H1 (cell line): Measurements from ENCODE around the gene OR5H1. TPM values are rescaled to one million over a fixed set of nuclear protein-coding genes. Genes with fewer than 3 reads are reported as not detected.

Source experiments
- CTCF ChIA-PET: fragments of 300-600 bp; sonication (Branson Sonifier 250); formaldehyde crosslinking; loops from one replicate; lab custom pipeline; 2021; ENCODE audit not compliant: partially characterized antibody; lab: Charles Lee
- POLR2A ChIA-PET: fragments of 300-600 bp; sonication (Branson Sonifier 250); formaldehyde crosslinking; loops from one replicate; lab custom pipeline; 2021; ENCODE audit warnings: inconsistent platforms; ENCODE audit not compliant: partially characterized antibody; lab: Charles Lee
- DNase-seq, 2 experiments: peaks; one replicate each; pipeline versions ENCODE4 v3.0.0 to v3.0.0-alpha.2; 2010 to 2022; ENCODE audit warnings: low spot score in 2 of 2, low read depth in 1 of 2, mixed read lengths in 1 of 2
- FAIRE-seq: peaks from 2 replicates; lab custom pipeline; 2011; peaks lifted over from hg19 to GRCh38; lab: Jason Lieb, UNC
- H2AFZ ChIP-seq: 2 replicates; pipeline ENCODE4 v1.8.1; 2012; ENCODE audit warnings: low read length, inconsistent platforms
- H2AK5ac ChIP-seq: 2 replicates; pipeline ENCODE4 v1.6.1; 2013; ENCODE audit warnings: low read depth, low read length
- H2BK120ac ChIP-seq: replicated peaks from 2 replicates; pipeline ENCODE3; 2013; ENCODE audit warnings: low read depth, low read length, inconsistent platforms
- H2BK12ac ChIP-seq: 2 replicates; pipeline ENCODE4 v1.6.1; 2013; ENCODE audit warnings: low read depth, low read length
- H2BK15ac ChIP-seq: 2 replicates; pipeline ENCODE4 v1.6.1; 2013; ENCODE audit warnings: low read length
- H2BK20ac ChIP-seq: 2 replicates; pipeline ENCODE4 v1.6.1; 2013; ENCODE audit warnings: low read length
- H2BK5ac ChIP-seq: 2 replicates; pipeline ENCODE4 v1.6.1; 2013; ENCODE audit warnings: low read depth, low read length
- H3K14ac ChIP-seq: 2 replicates; pipeline ENCODE4 v1.6.1; 2013; ENCODE audit warnings: inconsistent platforms; ENCODE audit not compliant: insufficient read length
- H3K18ac ChIP-seq: 2 replicates; pipeline ENCODE4 v1.6.1; 2013; ENCODE audit warnings: low read length; ENCODE audit errors: extremely low read depth
- H3K23ac ChIP-seq: 2 replicates; pipeline ENCODE4 v1.6.1; 2013; ENCODE audit warnings: inconsistent platforms; ENCODE audit not compliant: insufficient read length
- H3K23me2 ChIP-seq: 2 replicates; pipeline ENCODE4 v1.6.1; 2013; ENCODE audit warnings: low read depth, low read length
- H3K27ac ChIP-seq: 2 replicates; pipeline ENCODE4 v1.6.1; 2011; ENCODE audit warnings: low read depth, low read length, inconsistent platforms
- H3K27me3 ChIP-seq, 4 experiments: replicated peaks in 1 of 4; 1 replicate in 1 of 4; 2 replicates in 3 of 4; pipeline versions ENCODE4 v1.6.1 to v1.8.1; 2011 to 2013; ENCODE audit warnings: low read length in 3 of 4, mild to moderate bottlenecking in 3 of 4, inconsistent platforms in 2 of 4, mixed read lengths in 2 of 4, moderate library complexity in 1 of 4; ENCODE audit not compliant: control insufficient read depth in 3 of 4, insufficient read depth in 3 of 4; ENCODE audit errors: extremely low read depth in 1 of 4
- H3K36me3 ChIP-seq, 4 experiments: 2 replicates each; pipeline versions ENCODE4 v1.6.1 to v1.8.1; 2011 to 2013; ENCODE audit warnings: mild to moderate bottlenecking in 4 of 4, low read length in 3 of 4, moderate library complexity in 2 of 4, control low read depth in 1 of 4, inconsistent platforms in 1 of 4; ENCODE audit not compliant: insufficient read depth in 4 of 4, control insufficient read depth in 2 of 4
- H3K4ac ChIP-seq: replicated peaks from 2 replicates; pipeline ENCODE3; 2013; ENCODE audit warnings: low read length, low read depth, mixed read lengths, inconsistent platforms; ENCODE audit not compliant: insufficient read length
- H3K4me1 ChIP-seq, 4 experiments: replicated peaks in 1 of 4; 1 replicate in 1 of 4; 2 replicates in 3 of 4; pipeline versions ENCODE4 v1.6.1 to v1.8.1; 2011 to 2013; ENCODE audit warnings: low read length in 3 of 4, inconsistent platforms in 2 of 4, mixed read lengths in 1 of 4; ENCODE audit not compliant: insufficient read depth in 4 of 4, control insufficient read depth in 3 of 4
- H3K4me2 ChIP-seq, 2 experiments: 2 replicates each; pipeline versions ENCODE4 v1.6.1 to v1.8.1; 2011 to 2013; ENCODE audit warnings: low read depth in 2 of 2, low read length in 2 of 2, control low read depth in 1 of 2, inconsistent platforms in 1 of 2, mild to moderate bottlenecking in 1 of 2; ENCODE audit not compliant: insufficient read depth in 1 of 2
- H3K4me3 ChIP-seq, 4 experiments: fragments of 200-600, 300-600 bp in 1 of 4; sonication (generic), shearing (Covaris generic), sonication (Bioruptor Twin) in 1 of 4; 2 replicates each; pipeline versions ENCODE4 v1.5.1 to v1.8.1; 2011 to 2016; ENCODE audit warnings: low read length in 4 of 4, low read depth in 3 of 4, control low read depth in 2 of 4, inconsistent platforms in 2 of 4, mild to moderate bottlenecking in 2 of 4, mixed read lengths in 1 of 4, moderate library complexity in 1 of 4; ENCODE audit not compliant: insufficient read depth in 2 of 4; ENCODE audit errors: extremely low read depth in 1 of 4
- H3K56ac ChIP-seq: replicated peaks from 2 replicates; pipeline ENCODE3; 2013; ENCODE audit warnings: low read depth, mild to moderate bottlenecking, mixed read lengths, low read length, inconsistent platforms; ENCODE audit not compliant: insufficient read length
- H3K79me1 ChIP-seq: 2 replicates; pipeline ENCODE4 v1.6.1; 2013; ENCODE audit warnings: low read depth, low read length, control low read depth
- H3K79me2 ChIP-seq, 2 experiments: 2 replicates each; pipeline versions ENCODE4 v1.6.1 to v1.8.1; 2012 to 2013; ENCODE audit warnings: low read length in 2 of 2, mild to moderate bottlenecking in 2 of 2, inconsistent platforms in 1 of 2; ENCODE audit not compliant: insufficient read depth in 2 of 2, control insufficient read depth in 1 of 2
- H3K9ac ChIP-seq, 4 experiments: replicated peaks in 1 of 4; 1 replicate in 1 of 4; 2 replicates in 3 of 4; pipeline versions ENCODE4 v1.6.1 to v1.8.1; 2011 to 2013; ENCODE audit warnings: low read depth in 3 of 4, low read length in 3 of 4, control low read depth in 2 of 4, mild to moderate bottlenecking in 2 of 4, moderate library complexity in 2 of 4, inconsistent platforms in 1 of 4; ENCODE audit errors: extremely low read depth in 1 of 4
- H3K9me3 ChIP-seq, 2 experiments: 2 replicates each; pipeline versions ENCODE4 v1.6.1 to v1.8.1; 2012 to 2013; ENCODE audit warnings: mild to moderate bottlenecking in 2 of 2, moderate library complexity in 2 of 2, control low read depth in 1 of 2, inconsistent platforms in 1 of 2, low read depth in 1 of 2, low read length in 1 of 2, mixed read lengths in 1 of 2; ENCODE audit not compliant: insufficient read depth in 2 of 2
- H4K20me1 ChIP-seq, 2 experiments: replicated peaks in 1 of 2; 2 replicates each; pipeline versions ENCODE3 to v1.8.1; 2011 to 2013; ENCODE audit warnings: inconsistent platforms in 2 of 2, low read length in 2 of 2, mild to moderate bottlenecking in 1 of 2; ENCODE audit not compliant: insufficient read depth in 2 of 2, control insufficient read depth in 1 of 2
- H4K5ac ChIP-seq: 2 replicates; pipeline ENCODE4 v1.6.1; 2013; ENCODE audit warnings: low read length, low read depth, mixed read lengths, inconsistent platforms; ENCODE audit not compliant: insufficient read length
- H4K8ac ChIP-seq: 2 replicates; pipeline ENCODE4 v1.8.0; 2013; ENCODE audit warnings: mild to moderate bottlenecking, moderate library complexity, low read length, inconsistent platforms; ENCODE audit not compliant: insufficient read depth; ENCODE audit errors: extremely low read depth
- H4K91ac ChIP-seq: replicated peaks from 2 replicates; pipeline ENCODE3; 2013; ENCODE audit warnings: low read length, mixed read lengths, inconsistent platforms; ENCODE audit not compliant: insufficient read length
- CBX8 ChIP-seq: fragments of 300-800, 300-1000 bp; sonication (generic); IDR thresholded peaks from 2 replicates; pipeline ENCODE4 v1.7.1; 2016; ENCODE audit warnings: low read depth, low read length, borderline replicate concordance
- NRF1 ChIP-seq: IDR thresholded peaks from 2 replicates; pipeline ENCODE4 v1.6.1; 2011; ENCODE audit warnings: mild to moderate bottlenecking, low read depth, low read length, improper control_type of control experiment
- SRF ChIP-seq: IDR thresholded peaks from 2 replicates; pipeline ENCODE4 v1.6.1; 2011; ENCODE audit warnings: mild to moderate bottlenecking, low read depth, low read length, moderate library complexity
- WGBS, 2 experiments: shearing (Covaris generic) in 1 of 2; methylation state at CpG; one replicate each; pipeline versions ENCODE4 v1.1.6 to v1.1.7; 2013 to 2015; ENCODE audit warnings: low lambda C conversion rate in 2 of 2, mixed read lengths in 2 of 2, inconsistent platforms in 1 of 2, low coverage in 1 of 2, missing lambda C conversion rate in 1 of 2; ENCODE audit not compliant: insufficient replicate concordance in 2 of 2, insufficient coverage in 1 of 2, insufficient read length in 1 of 2; ENCODE audit errors: extremely low coverage in 1 of 2, missing lambda C conversion rate in 1 of 2; 5-methylcytosine and 5-hydroxymethylcytosine counted together
- polyA plus RNA-seq, 7 experiments: library from polyadenylated mRNA; depleted of rRNA in 3 of 7; stranded (reverse) in 5 of 7; unstranded in 2 of 7; fragments of >200 nt in 5 of 7; fragments of 200-250 nt in 2 of 7; gene quantifications; 1 replicate in 5 of 7; 2 replicates in 1 of 7; 4 replicates in 1 of 7; pipeline versions ENCODE4 v1.2.1 to v1.2.3, GENCODE V29; 2011 to 2013; ENCODE audit warnings: missing spikeins in 2 of 7, mixed read lengths in 2 of 7
- total RNA-seq: library from RNA; stranded (reverse); fragmentation: NEBNext Ultra II Directional; extraction: Animal tissue kit (Norgen Biotek cat#: 25700); gene quantifications from 2 replicates; pipeline ENCODE4 v1.2.1, GENCODE V29; 2021

The OR5H1 gene
- total and polyA plus RNA-seq, 2 of the 8 experiments (the other 6 are each of a cell fraction or from before 2014, with no cell fraction given), result not detected

GRCh38 chr3:98115717-98116116, 14.8 kb upstream of the OR5H1 start:
- H3K27ac ChIP-seq, result no peak overlapping the region
- DNase-seq (no peak), FAIRE-seq (no peak)
- H3K79me1 ChIP-seq, result no peaks in the 10 kb centered on the region
- H2AFZ ChIP-seq, result no peak overlapping the region
- H4K5ac ChIP-seq, result no peak overlapping the region
- H3K4ac ChIP-seq, result no peak overlapping the region
- no peaks in the 10 kb centered on the region for H3K79me2 ChIP-seq
- H3K4me3 ChIP-seq, result no peak overlapping the region
- H2BK120ac ChIP-seq, result no peak overlapping the region
- no peaks in the 10 kb centered on the region for H4K20me1 ChIP-seq
- H3K9ac ChIP-seq, result no peak overlapping the region
- POLR2A ChIA-PET, result no interaction called here
- no peak overlapping the region for H2BK20ac ChIP-seq
- H3K56ac ChIP-seq, result no peak overlapping the region
- no peaks in the 10 kb centered on the region for H3K27me3 ChIP-seq
- H4K91ac ChIP-seq, result no peak overlapping the region
- no peak overlapping the region for H2BK12ac ChIP-seq
- H2AK5ac ChIP-seq, result no peak overlapping the region
- no peak overlapping the region for H3K18ac ChIP-seq
- H3K23ac ChIP-seq, result no peak overlapping the region
- CTCF ChIA-PET, result no interaction called here
- H3K4me1 ChIP-seq, result no peaks in the 10 kb centered on the region
- H3K23me2 ChIP-seq, result no peaks in the 10 kb centered on the region
- H3K36me3 ChIP-seq, result no peaks in the 10 kb centered on the region
- H4K8ac ChIP-seq, result no peak overlapping the region
- 100% methylated on average over 1 of the region's 1 CpG; no CpG with 5 or more reads in 1 of the 2 experiments for WGBS, 2 experiments
- no peak overlapping the region for H2BK5ac ChIP-seq
- H3K9me3 ChIP-seq, result peaks cover 11 to 15% of the 10 kb centered on the region in 2 experiments; a peak in 3 of 4 replicates
- no peak overlapping the region for H3K14ac ChIP-seq
- no peak overlapping the region for H2BK15ac ChIP-seq
- no peak overlapping the region for H3K4me2 ChIP-seq
- TF ChIP-seq NRF1 (no peak), CBX8 (no peak), SRF (no peak)
